ENCODE measurements around the gene ZNF710. TPM values are rescaled to one million over a fixed set of nuclear protein-coding genes. Genes with fewer than 3 reads are reported as not detected.

ZNF710 gene
- total RNA-seq, 1 experiment from 2014 or later = 10.0 TPM

- Histone ChIP-seq H3K4me1 (ENCODE audit: control insufficient read depth in 1 of 2, insufficient read depth in 2 of 2, low read length in 2 of 2) (peaks cover 4 to 11% of the 10 kb centered on the region in 2 experiments; a peak in 3 of 4 replicates), H3K27ac (ENCODE audit: low read depth, low read length) (no peak overlapping the region), H3K79me2 (ENCODE audit: insufficient read depth, low read length) (no peaks in the 10 kb centered on the region), H3K9me2 (ENCODE audit: insufficient read depth) (no peaks in the 10 kb centered on the region), H3K4me3 (replicated peaks in 1 of 2; ENCODE audit: low read depth in 1 of 2, low read length in 2 of 2) (no peak overlapping the region), H2AFZ (ENCODE audit: low read depth, low read length, poor library complexity, severe bottlenecking) (no peak overlapping the region), H3K4me2 (ENCODE audit: low read length) (no peak overlapping the region), H4K20me1 (ENCODE audit: insufficient read depth) (no peaks in the 10 kb centered on the region), H3K9ac (ENCODE audit: low read length) (no peak overlapping the region), H3K36me3 (ENCODE audit: control insufficient read depth in 1 of 2, insufficient read depth in 2 of 2, low read length in 2 of 2) (no peaks in the 10 kb centered on the region), H3K9me3 (ENCODE audit: control insufficient read depth in 1 of 2, insufficient read depth in 1 of 2, low read depth in 1 of 2, low read length in 2 of 2) (no peaks in the 10 kb centered on the region), H3K27me3 (ENCODE audit: insufficient read depth, low read length) (no peaks in the 10 kb centered on the region)
- CTCF ChIA-PET = no interaction called here
- POLR2A ChIA-PET = no interaction called here
- intact Hi-C loops (cut with micrococcal nuclease) = no loop called here
- ATAC-seq (no peak), DNase-seq (ENCODE audit: low read depth, low spot score) (no peak)
- RAD21 ChIA-PET (ENCODE audit: low non-redundant PET in 1 of 2, low total read pairs in 2 of 2, uncharacterized antibody in 2 of 2, unreplicated experiment in 2 of 2) = no interaction called here
- no TSS peak for BruUV-seq (replicated peaks)
- TF ChIP-seq ZNF274 (IDR thresholded peaks at IDR 0.05; ENCODE audit: low read depth, low read length) = no peak
- no peak for TF ChIP-seq FOSL1 (IDR thresholded peaks at IDR 0.05; ENCODE audit: low read depth)
- TF ChIP-seq EZH2 (IDR thresholded peaks at IDR 0.05) = no peak
- TF ChIP-seq POLR2AphosphoS5 (IDR thresholded peaks at IDR 0.05; ENCODE audit: low read depth, low read length) = no peak
- TF ChIP-seq MAX (IDR thresholded peaks at IDR 0.05) = no peak
- no peak for TF ChIP-seq SRF (IDR thresholded peaks at IDR 0.05; ENCODE audit: low read depth)
- no peak for TF ChIP-seq ZFX (IDR thresholded peaks at IDR 0.05)
- TF ChIP-seq ZBTB33 (IDR thresholded peaks at IDR 0.05; ENCODE audit: extremely low read depth, insufficient replicate concordance, low read length) = no peak
- no peak for TF ChIP-seq CBX3 (IDR thresholded peaks at IDR 0.05; ENCODE audit: low read depth)
- TF ChIP-seq, protein P1, sequence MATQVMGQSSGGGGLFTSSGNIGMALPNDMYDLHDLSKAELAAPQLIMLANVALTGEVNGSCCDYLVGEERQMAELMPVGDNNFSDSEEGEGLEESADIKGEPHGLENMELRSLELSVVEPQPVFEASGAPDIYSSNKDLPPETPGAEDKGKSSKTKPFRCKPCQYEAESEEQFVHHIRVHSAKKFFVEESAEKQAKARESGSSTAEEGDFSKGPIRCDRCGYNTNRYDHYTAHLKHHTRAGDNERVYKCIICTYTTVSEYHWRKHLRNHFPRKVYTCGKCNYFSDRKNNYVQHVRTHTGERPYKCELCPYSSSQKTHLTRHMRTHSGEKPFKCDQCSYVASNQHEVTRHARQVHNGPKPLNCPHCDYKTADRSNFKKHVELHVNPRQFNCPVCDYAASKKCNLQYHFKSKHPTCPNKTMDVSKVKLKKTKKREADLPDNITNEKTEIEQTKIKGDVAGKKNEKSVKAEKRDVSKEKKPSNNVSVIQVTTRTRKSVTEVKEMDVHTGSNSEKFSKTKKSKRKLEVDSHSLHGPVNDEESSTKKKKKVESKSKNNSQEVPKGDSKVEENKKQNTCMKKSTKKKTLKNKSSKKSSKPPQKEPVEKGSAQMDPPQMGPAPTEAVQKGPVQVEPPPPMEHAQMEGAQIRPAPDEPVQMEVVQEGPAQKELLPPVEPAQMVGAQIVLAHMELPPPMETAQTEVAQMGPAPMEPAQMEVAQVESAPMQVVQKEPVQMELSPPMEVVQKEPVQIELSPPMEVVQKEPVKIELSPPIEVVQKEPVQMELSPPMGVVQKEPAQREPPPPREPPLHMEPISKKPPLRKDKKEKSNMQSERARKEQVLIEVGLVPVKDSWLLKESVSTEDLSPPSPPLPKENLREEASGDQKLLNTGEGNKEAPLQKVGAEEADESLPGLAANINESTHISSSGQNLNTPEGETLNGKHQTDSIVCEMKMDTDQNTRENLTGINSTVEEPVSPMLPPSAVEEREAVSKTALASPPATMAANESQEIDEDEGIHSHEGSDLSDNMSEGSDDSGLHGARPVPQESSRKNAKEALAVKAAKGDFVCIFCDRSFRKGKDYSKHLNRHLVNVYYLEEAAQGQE (IDR thresholded peaks at IDR 0.05; ENCODE audit: low read depth) = no peak
- TF ChIP-seq EZH2phosphoT487 (IDR thresholded peaks at IDR 0.05; ENCODE audit: borderline replicate concordance) = no peak
- no peak for TF ChIP-seq RAD21 (IDR thresholded peaks at IDR 0.05; ENCODE audit: low read depth)
- TF ChIP-seq POLR2A (IDR thresholded peaks at IDR 0.05; ENCODE audit: borderline replicate concordance, extremely low read depth, insufficient read depth, insufficient read length) = no peak
- no peak for TF ChIP-seq ELF1 (IDR thresholded peaks at IDR 0.05; ENCODE audit: borderline replicate concordance, low read depth)
- TF ChIP-seq CEBPB (IDR thresholded peaks at IDR 0.05; ENCODE audit: low read depth) = no peak
Observed at GRCh38 chr15:90020021-90020735, 19.1 kb downstream of the ZNF710 start.
